GDM1 (cell line): Measurements from ENCODE around the gene STXBP2.
A peak's percentile ranks its signal among the peaks of the same experiment; 100 is the strongest.

Experiments used
- DNase-seq: peaks from one replicate; lab custom pipeline; 2025; lab: John Stamatoyannopoulos, UW

The STXBP2 gene

GRCh38 chr19:7612282-7613274, 24.3 kb upstream of the STXBP2 start:
- no peak for DNase-seq

- DNase-seq = no peak
Measured at GRCh38 chr19:7614859-7615741, 21.8 kb upstream of the STXBP2 start.

GRCh38 chr19:7617172-7617571, 19.7 kb upstream of the STXBP2 start:
- DNase-seq = no peak

- no peak for DNase-seq
Measured at GRCh38 chr19:7617735-7618134, 19.2 kb upstream of the STXBP2 start.

- no peak for DNase-seq
Measured at GRCh38 chr19:7618348-7618747, 18.6 kb upstream of the STXBP2 start.

- no peak for DNase-seq
Measured at GRCh38 chr19:7618771-7619510, 18.0 kb upstream of the STXBP2 start.

GRCh38 chr19:7619671-7620441, 17.1 kb upstream of the STXBP2 start:
- DNase-seq = no peak

- no peak for DNase-seq
Measured at GRCh38 chr19:7620442-7621412, 16.2 kb upstream of the STXBP2 start.

GRCh38 chr19:7622933-7623685, 13.8 kb upstream of the STXBP2 start:
- no peak for DNase-seq

GRCh38 chr19:7623725-7624603, 12.9 kb upstream of the STXBP2 start:
- no peak for DNase-seq

- no peak for DNase-seq
Measured at GRCh38 chr19:7624810-7625209, 12.1 kb upstream of the STXBP2 start.

- DNase-seq = no peak
Measured at GRCh38 chr19:7625763-7626372, 11.0 kb upstream of the STXBP2 start.

- DNase-seq = no peak
Measured at GRCh38 chr19:7627166-7627565, 9.7 kb upstream of the STXBP2 start.

- no peak for DNase-seq
Measured at GRCh38 chr19:7628589-7629311, 8.2 kb upstream of the STXBP2 start.

- DNase-seq = peak; percentile 96
Measured at GRCh38 chr19:7629347-7630054, 7.4 kb upstream of the STXBP2 start, which contains the start of the genes PET100 and XAB2. Gene PET100 (plus strand): TSS chr19:7629793. CDS start chr19:7629834, 41 bp downstream. Gene XAB2 (minus strand): TSS chr19:7629545. CDS start chr19:7629527, 18 bp downstream.

GRCh38 chr19:7631577-7631976, 5.3 kb upstream of the STXBP2 start:
- no peak for DNase-seq
